ENCODE results near the gene SETD6.

SETD6 gene

GRCh38 chr16:58503166-58503862 lies 12.0 kb upstream of the SETD6 start:
- Histone ChIP-seq H4K20me1 (ENCODE audit: insufficient read depth, low read length, poor library complexity, severe bottlenecking) (no peaks in the 10 kb centered on the region), H3K27me3 (ENCODE audit: insufficient read depth, low read length, poor library complexity, severe bottlenecking) (no peaks in the 10 kb centered on the region), H3K9ac (ENCODE audit: low read depth, low read length, poor library complexity, severe bottlenecking) (no peak overlapping the region), H3K4me1 (ENCODE audit: insufficient read depth, low read length, poor library complexity, severe bottlenecking) (no peaks in the 10 kb centered on the region), H3K9me3 (ENCODE audit: insufficient read depth, low read depth, low read length) (no peaks in the 10 kb centered on the region), H3K36me3 (ENCODE audit: insufficient read depth, low read length) (no peaks in the 10 kb centered on the region), H3K9me2 (replicated peaks; ENCODE audit: low read depth, low read length) (no peaks in the 10 kb centered on the region), H3K4me2 (ENCODE audit: low read depth, low read length, poor library complexity, severe bottlenecking) (no peak overlapping the region), H3F3A (ENCODE audit: low read depth) (no peaks in the 10 kb centered on the region), H3K4me3 (ENCODE audit: low read length, poor library complexity, severe bottlenecking) (no peak overlapping the region), H2AFZ (ENCODE audit: low read length) (no peak overlapping the region), H3K79me2 (ENCODE audit: insufficient read depth, low read length) (no peaks in the 10 kb centered on the region)
- TF ChIP-seq EZH2phosphoT487 (IDR thresholded peaks at IDR 0.05; ENCODE audit: borderline replicate concordance), result no peak
- no peak for TF ChIP-seq CTCF (conservative IDR thresholded peaks at IDR 0.05; ENCODE audit: low read length)

- no peak overlapping the region for H3K4me3 ChIP-seq (ENCODE audit: low read length, poor library complexity, severe bottlenecking)
- no peak overlapping the region for H3K9ac ChIP-seq (ENCODE audit: low read depth, low read length, poor library complexity, severe bottlenecking)
- H3K4me2 ChIP-seq (ENCODE audit: low read depth, low read length, poor library complexity, severe bottlenecking), result no peak overlapping the region
- H4K20me1 ChIP-seq (ENCODE audit: insufficient read depth, low read length, poor library complexity, severe bottlenecking), result no peaks in the 10 kb centered on the region
- TF ChIP-seq EZH2phosphoT487 (IDR thresholded peaks at IDR 0.05; ENCODE audit: borderline replicate concordance) (no peak), CTCF (conservative IDR thresholded peaks at IDR 0.05; ENCODE audit: low read length) (no peak)
- no peaks in the 10 kb centered on the region for H3K9me2 ChIP-seq (replicated peaks; ENCODE audit: low read depth, low read length)
- H3K9me3 ChIP-seq (ENCODE audit: insufficient read depth, low read depth, low read length), result no peaks in the 10 kb centered on the region
- no peaks in the 10 kb centered on the region for H3K79me2 ChIP-seq (ENCODE audit: insufficient read depth, low read length)
- no peaks in the 10 kb centered on the region for H3K36me3 ChIP-seq (ENCODE audit: insufficient read depth, low read length)
- H3F3A ChIP-seq (ENCODE audit: low read depth), result no peaks in the 10 kb centered on the region
- H3K4me1 ChIP-seq (ENCODE audit: insufficient read depth, low read length, poor library complexity, severe bottlenecking), result no peaks in the 10 kb centered on the region
- no peaks in the 10 kb centered on the region for H3K27me3 ChIP-seq (ENCODE audit: insufficient read depth, low read length, poor library complexity, severe bottlenecking)
- H2AFZ ChIP-seq (ENCODE audit: low read length), result no peak overlapping the region
These were observed 11.2 kb upstream of the SETD6 start for GRCh38 chr16:58503863-58504688.

DNA sequence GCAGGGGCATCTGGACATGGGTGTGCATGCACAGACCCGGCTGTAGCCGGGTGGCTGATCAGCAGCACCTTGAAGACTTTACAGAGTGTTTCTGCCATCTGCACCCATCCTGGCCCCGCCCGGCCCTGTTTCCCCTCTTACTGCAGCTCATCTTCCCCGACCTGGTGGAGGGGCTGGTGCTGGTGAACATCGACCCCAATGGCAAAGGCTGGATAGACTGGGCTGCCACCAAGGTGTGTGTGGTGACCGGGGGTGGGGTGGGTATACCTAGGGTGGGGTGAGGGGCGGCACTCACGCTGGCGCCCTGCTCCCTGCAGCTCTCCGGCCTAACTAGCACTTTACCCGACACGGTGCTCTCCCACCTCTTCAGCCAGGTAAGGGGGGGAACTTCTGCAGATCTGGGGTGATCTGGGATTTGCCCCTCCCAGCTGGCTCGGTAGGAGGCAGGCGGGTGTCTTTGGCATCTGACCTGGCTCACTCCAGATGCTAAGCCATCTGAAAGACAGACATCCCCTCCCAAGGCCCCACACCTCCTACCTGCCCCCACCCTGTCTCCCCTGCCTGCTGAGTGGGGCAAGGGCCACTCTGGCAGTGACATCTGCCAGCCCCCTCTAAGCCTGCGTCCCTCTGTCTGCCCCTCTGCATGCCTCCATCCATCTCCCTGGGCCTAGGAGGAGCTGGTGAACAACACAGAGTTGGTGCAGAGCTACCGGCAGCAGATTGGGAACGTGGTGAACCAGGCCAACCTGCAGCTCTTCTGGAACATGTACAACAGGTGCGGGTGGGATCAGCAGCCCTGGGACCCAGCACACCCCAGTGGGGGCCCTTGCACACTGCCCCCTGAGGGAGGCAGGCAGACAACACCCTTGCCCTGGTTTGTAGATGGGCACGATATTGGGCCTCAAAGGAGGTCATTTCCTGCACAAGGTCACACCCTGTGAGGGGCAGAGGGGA lies 8.8 kb upstream of the SETD6 start:
- Histone ChIP-seq H3K27me3 (ENCODE audit: insufficient read depth, low read length, poor library complexity, severe bottlenecking) (no peaks in the 10 kb centered on the region), H3F3A (ENCODE audit: low read depth) (no peaks in the 10 kb centered on the region), H3K9ac (ENCODE audit: low read depth, low read length, poor library complexity, severe bottlenecking) (no peak overlapping the region), H3K4me1 (ENCODE audit: insufficient read depth, low read length, poor library complexity, severe bottlenecking) (no peaks in the 10 kb centered on the region), H3K9me3 (ENCODE audit: insufficient read depth, low read depth, low read length) (no peaks in the 10 kb centered on the region), H3K36me3 (ENCODE audit: insufficient read depth, low read length) (no peaks in the 10 kb centered on the region), H3K4me3 (ENCODE audit: low read length, poor library complexity, severe bottlenecking) (no peak overlapping the region), H4K20me1 (ENCODE audit: insufficient read depth, low read length, poor library complexity, severe bottlenecking) (no peaks in the 10 kb centered on the region), H2AFZ (ENCODE audit: low read length) (no peak overlapping the region), H3K79me2 (ENCODE audit: insufficient read depth, low read length) (no peaks in the 10 kb centered on the region), H3K4me2 (ENCODE audit: low read depth, low read length, poor library complexity, severe bottlenecking) (no peak overlapping the region), H3K9me2 (replicated peaks; ENCODE audit: low read depth, low read length) (no peaks in the 10 kb centered on the region)
- TF ChIP-seq CTCF (conservative IDR thresholded peaks at IDR 0.05; ENCODE audit: low read length) (no peak; the same call in 1 of the 2 replicates), EZH2phosphoT487 (IDR thresholded peaks at IDR 0.05; ENCODE audit: borderline replicate concordance) (no peak)

All from Loucy (cell line).